ENCODE measurements around the gene HAGHL. TPM values are rescaled to one million over a fixed set of nuclear protein-coding genes. Genes with fewer than 3 reads are reported as not detected.

HAGHL gene
- total and polyA plus RNA-seq, 2 of the 8 experiments (the other 6 are each of a cell fraction or from before 2014, with no cell fraction given), result 26.6 to 26.9 TPM

DNA sequence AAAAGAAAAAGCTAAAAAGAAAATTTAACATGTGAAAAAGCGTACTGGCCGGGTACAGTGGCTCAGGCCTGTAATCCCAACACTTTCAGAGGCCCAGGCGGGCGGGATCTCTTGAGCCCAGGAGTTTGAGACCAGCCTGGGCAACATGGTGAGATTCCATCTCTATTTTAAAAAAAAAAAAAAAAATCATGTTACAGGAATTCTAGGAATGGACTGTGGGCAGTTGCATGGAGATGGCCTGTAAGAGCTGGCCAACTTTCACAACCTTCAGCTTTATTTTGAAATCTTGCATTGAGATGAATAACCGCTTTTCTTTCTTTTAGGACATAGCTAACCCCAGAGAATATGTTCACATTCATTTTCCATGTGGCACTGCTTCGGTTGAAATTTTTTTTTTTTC, 22.1 kb downstream of the HAGHL start:
- POLR2A ChIA-PET (ENCODE audit: partially characterized antibody), result interaction anchor here (0.6 to 1.9 kb wide), 9 partner anchors 9 to 764 kb away, joined by 3 to 7 read pairs (median 4); partner anchors contain the start of genes ANTKMT and MSLN
- Histone ChIP-seq H3K79me1 (ENCODE audit: low read depth, low read length) (no peaks in the 10 kb centered on the region), H2BK20ac (ENCODE audit: low read length) (no peak overlapping the region), H2BK5ac (ENCODE audit: low read depth, low read length) (no peak overlapping the region), H3K56ac (replicated peaks; ENCODE audit: insufficient read length, low read depth, low read length) (no peak overlapping the region), H2AK5ac (ENCODE audit: low read depth, low read length) (no peak overlapping the region), H4K91ac (replicated peaks; ENCODE audit: insufficient read length, low read length) (no peak overlapping the region), H2BK15ac (ENCODE audit: low read length) (no peak overlapping the region), H4K8ac (ENCODE audit: extremely low read depth, insufficient read depth, low read length) (no peak overlapping the region), H2BK120ac (replicated peaks; ENCODE audit: low read depth, low read length) (no peak overlapping the region), H3K18ac (ENCODE audit: extremely low read depth, low read length) (no peak overlapping the region), H4K20me1 (replicated peaks in 1 of 2; ENCODE audit: control insufficient read depth in 1 of 2, insufficient read depth in 2 of 2, low read length in 2 of 2) (no peaks in the 10 kb centered on the region), H3K36me3 (ENCODE audit: control insufficient read depth in 2 of 4, insufficient read depth in 4 of 4, low read length in 3 of 4) (no peaks in the 10 kb centered on the region), H3K4me2 (ENCODE audit: insufficient read depth in 1 of 2, low read depth in 2 of 2, low read length in 2 of 2) (no peak overlapping the region), H3K9ac (replicated peaks in 1 of 4; ENCODE audit: extremely low read depth in 1 of 4, low read depth in 3 of 4, low read length in 3 of 4) (no peak overlapping the region), H2AFZ (ENCODE audit: low read length) (no peak overlapping the region), H3K23me2 (ENCODE audit: low read depth, low read length) (no peaks in the 10 kb centered on the region), H3K9me3 (ENCODE audit: insufficient read depth in 2 of 2, low read depth in 1 of 2, low read length in 1 of 2) (no peaks in the 10 kb centered on the region), H3K4me1 (replicated peaks in 1 of 4; ENCODE audit: control insufficient read depth in 3 of 4, insufficient read depth in 4 of 4, low read length in 3 of 4) (peaks cover 3 to 12% (median 5%) of the 10 kb centered on the region in 4 experiments; a peak in 5 of 7 replicates), H3K14ac (ENCODE audit: insufficient read length) (no peak overlapping the region), H3K23ac (ENCODE audit: insufficient read length) (no peak overlapping the region), H3K27ac (ENCODE audit: low read depth, low read length) (no peak overlapping the region), H3K79me2 (ENCODE audit: control insufficient read depth in 1 of 2, insufficient read depth in 2 of 2, low read length in 2 of 2) (no peaks in the 10 kb centered on the region), H2BK12ac (ENCODE audit: low read depth, low read length) (no peak overlapping the region), H4K5ac (ENCODE audit: insufficient read length, low read depth, low read length) (no peak overlapping the region), H3K27me3 (replicated peaks in 1 of 4; ENCODE audit: control insufficient read depth in 3 of 4, extremely low read depth in 1 of 4, insufficient read depth in 3 of 4, low read length in 3 of 4) (no peaks in the 10 kb centered on the region), H3K4me3 (ENCODE audit: extremely low read depth in 1 of 4, insufficient read depth in 2 of 4, low read depth in 3 of 4, low read length in 4 of 4) (no peak overlapping the region), H3K4ac (replicated peaks; ENCODE audit: insufficient read length, low read depth, low read length) (no peak overlapping the region)
- DNase-seq (ENCODE audit: low read depth in 1 of 2, low spot score in 2 of 2), result no peak
- FAIRE-seq, result no peak
- 96% methylated on average over 6 of the region's 6 CpGs; no CpG with 5 or more reads in 1 of the 2 experiments for WGBS, 2 experiments (ENCODE audit: extremely low coverage in 1 of 2, insufficient coverage in 1 of 2, insufficient read length in 1 of 2, insufficient replicate concordance in 2 of 2, low coverage in 1 of 2, low lambda C conversion rate in 2 of 2, missing lambda C conversion rate in 1 of 2)
- no peak for TF ChIP-seq SUZ12 (IDR thresholded peaks at IDR 0.05; ENCODE audit: low read length)
- no peak for TF ChIP-seq CBX5 (IDR thresholded peaks at IDR 0.05; ENCODE audit: low read depth, low read length)
- TF ChIP-seq, protein P1, sequence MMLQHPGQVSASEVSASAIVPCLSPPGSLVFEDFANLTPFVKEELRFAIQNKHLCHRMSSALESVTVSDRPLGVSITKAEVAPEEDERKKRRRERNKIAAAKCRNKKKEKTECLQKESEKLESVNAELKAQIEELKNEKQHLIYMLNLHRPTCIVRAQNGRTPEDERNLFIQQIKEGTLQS (IDR thresholded peaks at IDR 0.05; ENCODE audit: insufficient read depth, low read depth, low read length), result no peak
- TF ChIP-seq NRF1 (IDR thresholded peaks at IDR 0.05; ENCODE audit: low read depth, low read length), result no peak
- no peak for TF ChIP-seq RAD21 (IDR thresholded peaks at IDR 0.05 in 1 of 2, conservative IDR thresholded peaks at IDR 0.05 in 1 of 2; ENCODE audit: low read depth in 2 of 2, low read length in 2 of 2)
- no peak for TF ChIP-seq RNF2 (IDR thresholded peaks at IDR 0.05; ENCODE audit: borderline replicate concordance, low read depth, low read length, missing control alignments, poor library complexity, severe bottlenecking)
- no peak for TF ChIP-seq JUN (IDR thresholded peaks at IDR 0.05; ENCODE audit: low read depth, low read length)
- CTCF ChIA-PET (ENCODE audit: partially characterized antibody), result interaction anchor here (0.5 to 35.8 kb wide), 10 partner anchors 8 to 1136 kb away, joined by 3 to 977 read pairs (median 12); partner anchors contain the start of genes ANTKMT, CCDC78, CIAO3 and FBXL16

Data from H1 (cell line).